Measurements from ENCODE around the gene PAQR6.

The PAQR6 gene

DNA sequence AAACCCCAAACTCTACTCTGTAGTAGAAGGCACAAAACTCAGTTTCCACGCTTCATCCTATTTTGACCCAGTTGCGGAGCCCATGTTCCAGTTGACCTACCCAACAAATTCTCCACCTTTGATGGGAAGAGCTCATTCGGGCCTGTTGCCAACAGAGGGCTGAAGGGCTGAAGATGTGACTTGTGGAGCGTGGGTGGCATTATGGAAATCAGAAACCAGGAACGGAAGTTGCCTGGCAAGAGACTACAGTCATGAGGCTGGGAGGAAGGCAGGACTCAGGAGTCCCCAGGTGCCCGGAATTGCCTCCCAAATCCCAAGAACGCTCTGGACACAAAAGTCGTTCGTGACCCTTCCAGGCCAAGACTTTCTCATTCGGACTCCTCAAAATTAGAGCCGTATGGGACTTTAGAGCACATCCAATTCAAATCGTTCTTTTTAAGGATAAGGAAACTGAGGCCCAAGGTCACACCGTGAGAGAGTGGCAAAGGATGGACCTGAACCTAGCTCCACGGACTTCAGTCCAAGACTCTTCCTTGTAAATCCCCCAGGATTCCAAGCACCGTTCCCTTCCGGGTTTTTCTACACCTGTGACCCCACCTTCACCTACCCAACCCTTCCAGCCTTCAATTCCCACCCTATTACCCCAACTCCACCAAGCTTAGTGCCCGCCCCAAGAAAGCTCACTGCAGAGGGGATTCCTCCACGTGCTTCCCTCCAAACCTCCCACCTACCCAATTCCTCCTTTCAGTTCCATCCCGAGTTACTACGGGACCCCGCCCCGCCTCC is 34.0 kb upstream of the PAQR6 start:
- in situ Hi-C loops (cut with MboI; ENCODE audit: low sequenced_read_pairs), result no loop called here
- DNase-seq (ENCODE audit: low spot score in 2 of 2), result peak; percentile 34 to 36

DNA sequence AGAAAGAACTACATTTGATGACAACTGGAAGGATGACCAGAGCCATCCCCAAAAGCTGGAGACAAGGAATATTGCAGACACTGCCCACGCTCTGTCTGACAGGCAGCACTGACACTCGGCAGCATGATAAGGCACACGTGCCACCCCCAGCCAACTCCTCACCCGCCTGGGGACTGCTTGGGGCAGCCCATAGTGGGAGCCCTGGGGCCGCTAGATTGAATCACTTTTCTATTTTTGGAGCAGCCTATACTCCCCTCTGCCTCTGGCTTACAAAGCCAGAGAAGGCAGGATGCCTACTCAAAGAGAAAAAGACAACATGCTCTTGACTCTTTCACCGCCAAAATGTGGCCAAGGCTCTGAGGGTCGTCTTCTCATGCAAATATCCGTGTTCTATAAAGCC is 33.4 kb upstream of the PAQR6 start:
- H3K27me3 ChIP-seq (ENCODE audit: low read depth), result no peaks in the 10 kb centered on the region
- in situ Hi-C loops (cut with MboI; ENCODE audit: low sequenced_read_pairs), result no loop called here
- peaks cover 48% of the 10 kb centered on the region for H3K36me3 ChIP-seq (replicated peaks)
- peak overlapping the region; percentile 98 for H3K4me3 ChIP-seq
- peaks cover 9% of the 10 kb centered on the region for H3K4me1 ChIP-seq
- DNase-seq (ENCODE audit: low spot score in 2 of 2), result peak in 1 of 2 experiments; percentile 34
- H3K9me3 ChIP-seq, result no peaks in the 10 kb centered on the region

More for the DNA sequence above, 34.0 kb upstream of the PAQR6 start:
- H3K4me1 ChIP-seq, result peaks cover 9% of the 10 kb centered on the region
- no peaks in the 10 kb centered on the region for H3K27me3 ChIP-seq (ENCODE audit: low read depth)
- H3K9me3 ChIP-seq, result no peaks in the 10 kb centered on the region
- H3K4me3 ChIP-seq, result peak overlapping the region; percentile 98
- H3K36me3 ChIP-seq (replicated peaks), result peaks cover 42% of the 10 kb centered on the region

DNA sequence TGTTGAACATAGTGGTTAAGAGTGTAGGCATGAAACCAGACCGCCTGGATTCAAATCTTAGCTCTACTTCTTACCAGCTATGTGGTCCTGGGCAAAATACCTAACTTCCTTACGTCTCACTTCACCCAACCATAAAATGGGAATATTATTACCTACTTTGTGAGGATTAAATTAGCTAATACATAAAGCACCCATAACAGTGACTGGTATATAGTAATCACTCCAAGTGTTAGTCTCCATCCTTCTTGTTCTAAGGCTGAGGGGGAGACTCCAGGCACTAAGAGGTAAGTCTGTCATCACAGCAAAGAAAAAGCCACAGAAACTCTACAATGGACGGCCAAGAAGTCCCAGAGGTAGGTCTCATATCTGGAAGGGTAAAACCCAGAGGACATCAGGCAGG is 32.0 kb upstream of the PAQR6 start:
- H3K9me3 ChIP-seq, result no peaks in the 10 kb centered on the region
- in situ Hi-C loops (cut with MboI; ENCODE audit: low sequenced_read_pairs), result no loop called here
- H3K4me1 ChIP-seq, result peaks cover 9% of the 10 kb centered on the region
- no peak for DNase-seq (ENCODE audit: low spot score in 2 of 2)
- no peak overlapping the region for H3K4me3 ChIP-seq
- no peaks in the 10 kb centered on the region for H3K27me3 ChIP-seq (ENCODE audit: low read depth)
- H3K36me3 ChIP-seq (replicated peaks), result peaks cover 55% of the 10 kb centered on the region

DNA sequence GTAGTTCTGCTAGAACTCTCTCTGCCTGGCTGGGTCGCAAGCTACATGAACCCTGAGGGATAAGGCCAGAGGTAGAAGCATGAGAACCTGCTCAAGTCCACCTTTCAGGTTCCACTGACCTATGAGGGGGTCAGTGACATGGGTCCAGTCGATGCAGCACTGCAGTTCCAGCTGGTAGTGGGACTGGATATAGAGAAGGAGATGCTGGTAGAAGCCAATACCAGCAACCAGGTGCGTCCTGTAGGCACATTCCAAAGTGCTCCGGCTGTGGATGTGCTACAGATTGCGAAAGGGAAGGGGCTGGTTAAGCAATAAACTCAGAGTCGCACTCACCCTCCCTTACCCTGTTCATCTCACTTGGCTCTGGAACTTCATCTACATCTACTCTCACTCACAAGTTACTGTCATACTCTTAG is 29.1 kb upstream of the PAQR6 start:
- Histone ChIP-seq H3K4me1 (peaks cover 2% of the 10 kb centered on the region), H3K36me3 (replicated peaks) (peaks cover 77% of the 10 kb centered on the region), H3K27me3 (ENCODE audit: low read depth) (no peaks in the 10 kb centered on the region), H3K9me3 (no peaks in the 10 kb centered on the region), H3K4me3 (no peak overlapping the region)
- no peak for DNase-seq (ENCODE audit: low spot score in 2 of 2)
- in situ Hi-C loops (cut with MboI; ENCODE audit: low sequenced_read_pairs), result no loop called here

DNA sequence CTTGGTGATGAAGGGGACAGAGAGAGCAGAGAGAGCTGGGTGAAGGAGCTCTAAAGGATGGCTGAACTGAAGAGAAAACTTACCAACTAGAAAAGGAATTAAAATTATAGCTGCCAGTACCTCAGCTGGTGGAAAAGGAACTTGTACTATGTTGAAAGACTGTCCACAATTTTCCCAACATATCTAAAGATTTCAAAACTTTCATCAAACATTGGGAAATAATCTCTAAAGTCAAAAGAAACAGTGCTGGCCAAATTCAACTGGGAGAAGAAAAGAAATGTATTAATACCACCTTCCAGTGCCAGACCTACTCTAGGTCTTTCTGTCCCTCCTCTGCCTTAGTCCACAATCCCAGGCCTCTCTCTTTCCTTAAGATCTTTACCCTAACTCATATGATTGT is 28.7 kb upstream of the PAQR6 start:
- Histone ChIP-seq H3K4me3 (no peak overlapping the region), H3K4me1 (peaks cover 1% of the 10 kb centered on the region; the same call in 1 of the 2 replicates), H3K9me3 (no peaks in the 10 kb centered on the region), H3K27me3 (ENCODE audit: low read depth) (no peaks in the 10 kb centered on the region), H3K36me3 (replicated peaks) (peaks cover 81% of the 10 kb centered on the region)
- no peak for DNase-seq (ENCODE audit: low spot score in 2 of 2)
- in situ Hi-C loops (cut with MboI; ENCODE audit: low sequenced_read_pairs), result no loop called here

DNA sequence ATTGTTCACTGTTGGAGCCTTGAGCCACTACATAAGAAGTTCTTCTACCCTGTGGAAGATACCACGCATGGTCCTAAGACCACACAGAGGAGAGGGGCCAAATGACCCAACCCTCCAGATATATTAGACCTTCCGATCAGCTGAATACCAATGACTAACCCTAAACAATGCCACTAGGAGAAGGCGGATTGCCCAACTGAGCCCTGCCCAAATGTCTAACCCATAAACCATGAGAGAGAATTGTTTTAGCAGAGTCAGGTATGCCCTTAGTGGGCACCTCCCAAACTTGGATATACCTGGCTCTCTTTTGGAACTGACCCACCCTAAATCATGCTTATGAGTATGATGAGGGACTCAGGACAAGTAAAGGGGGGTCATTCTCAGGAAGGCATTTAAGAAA is 22.5 kb upstream of the PAQR6 start:
- in situ Hi-C loops (cut with MboI; ENCODE audit: low sequenced_read_pairs), result no loop called here
- Histone ChIP-seq H3K4me1 (no peaks in the 10 kb centered on the region), H3K27me3 (ENCODE audit: low read depth) (no peaks in the 10 kb centered on the region), H3K36me3 (replicated peaks) (peaks cover 88% of the 10 kb centered on the region), H3K9me3 (no peaks in the 10 kb centered on the region), H3K4me3 (no peak overlapping the region)
- DNase-seq (ENCODE audit: low spot score in 2 of 2), result no peak

DNA sequence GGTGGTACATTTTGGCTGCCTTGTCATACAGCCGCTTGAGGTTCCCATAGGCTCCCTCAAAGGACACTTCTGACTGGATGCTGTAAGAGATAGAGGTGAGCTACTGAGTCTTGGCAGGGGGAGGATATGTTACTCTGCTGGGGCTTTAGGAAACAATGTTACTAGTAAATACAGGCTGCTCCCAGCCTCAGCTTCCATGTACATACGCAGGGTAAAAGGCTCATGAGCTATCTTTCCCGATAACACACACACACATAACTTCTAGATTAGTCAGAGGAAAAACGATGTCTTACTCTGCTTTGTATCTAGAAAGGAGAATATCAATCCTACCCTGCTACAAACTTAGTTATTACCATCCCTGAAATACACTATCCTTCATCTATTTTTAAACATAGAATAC is 20.5 kb upstream of the PAQR6 start:
- DNase-seq (ENCODE audit: low spot score in 2 of 2), result no peak
- Histone ChIP-seq H3K27me3 (ENCODE audit: low read depth) (no peaks in the 10 kb centered on the region), H3K4me3 (no peak overlapping the region), H3K4me1 (no peaks in the 10 kb centered on the region), H3K9me3 (no peaks in the 10 kb centered on the region), H3K36me3 (replicated peaks) (peaks cover 85% of the 10 kb centered on the region)
- in situ Hi-C loops (cut with MboI; ENCODE audit: low sequenced_read_pairs), result no loop called here

DNA sequence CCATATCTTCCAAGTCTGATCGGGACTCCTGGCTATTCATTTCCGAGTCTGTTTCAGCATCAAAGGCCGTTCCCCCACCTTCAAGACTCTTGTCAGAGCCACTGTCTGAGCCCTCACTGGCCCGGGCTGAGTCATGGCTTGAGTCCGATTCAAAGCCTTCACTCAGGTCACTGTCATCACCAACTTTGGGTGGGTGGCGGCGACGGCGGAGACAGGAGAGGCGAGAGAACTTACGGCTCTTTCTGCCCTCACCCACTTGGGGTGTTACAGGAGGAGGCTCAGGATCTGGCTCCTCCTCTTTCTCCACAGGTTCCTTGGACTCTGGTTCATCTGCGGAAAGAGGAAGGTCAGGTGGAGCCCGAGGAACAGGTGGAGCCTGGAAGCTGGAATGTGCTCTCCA is 18.2 kb upstream of the PAQR6 start:
- DNase-seq (ENCODE audit: low spot score in 2 of 2), result no peak
- Histone ChIP-seq H3K36me3 (replicated peaks) (peaks cover 87% of the 10 kb centered on the region), H3K4me1 (no peaks in the 10 kb centered on the region), H3K27me3 (ENCODE audit: low read depth) (no peaks in the 10 kb centered on the region), H3K4me3 (no peak overlapping the region), H3K9me3 (no peaks in the 10 kb centered on the region)
- in situ Hi-C loops (cut with MboI; ENCODE audit: low sequenced_read_pairs), result no loop called here

DNA sequence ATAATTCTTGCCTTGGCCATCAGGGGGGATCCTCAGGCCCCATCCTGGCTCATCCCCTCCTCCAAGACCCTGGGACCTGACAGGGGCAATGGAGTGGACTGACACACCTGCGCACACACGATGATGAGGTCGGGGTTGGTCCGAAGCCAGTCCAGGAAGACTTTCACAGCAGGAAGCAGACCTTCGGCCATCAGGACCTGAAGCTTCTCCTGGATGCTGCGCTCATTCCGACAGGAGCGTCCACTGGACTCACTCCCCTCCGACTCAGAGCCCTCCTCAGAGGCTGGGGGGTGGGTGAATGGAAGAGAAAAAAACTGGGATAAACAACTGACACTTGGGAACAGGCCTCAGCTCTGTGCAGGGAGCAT is 15.4 kb upstream of the PAQR6 start:
- Histone ChIP-seq H3K9me3 (no peaks in the 10 kb centered on the region), H3K36me3 (replicated peaks) (peaks cover 91% of the 10 kb centered on the region), H3K4me3 (no peak overlapping the region), H3K27me3 (ENCODE audit: low read depth) (no peaks in the 10 kb centered on the region), H3K4me1 (no peaks in the 10 kb centered on the region)
- in situ Hi-C loops (cut with MboI; ENCODE audit: low sequenced_read_pairs), result no loop called here
- DNase-seq (ENCODE audit: low spot score in 2 of 2), result no peak

DNA sequence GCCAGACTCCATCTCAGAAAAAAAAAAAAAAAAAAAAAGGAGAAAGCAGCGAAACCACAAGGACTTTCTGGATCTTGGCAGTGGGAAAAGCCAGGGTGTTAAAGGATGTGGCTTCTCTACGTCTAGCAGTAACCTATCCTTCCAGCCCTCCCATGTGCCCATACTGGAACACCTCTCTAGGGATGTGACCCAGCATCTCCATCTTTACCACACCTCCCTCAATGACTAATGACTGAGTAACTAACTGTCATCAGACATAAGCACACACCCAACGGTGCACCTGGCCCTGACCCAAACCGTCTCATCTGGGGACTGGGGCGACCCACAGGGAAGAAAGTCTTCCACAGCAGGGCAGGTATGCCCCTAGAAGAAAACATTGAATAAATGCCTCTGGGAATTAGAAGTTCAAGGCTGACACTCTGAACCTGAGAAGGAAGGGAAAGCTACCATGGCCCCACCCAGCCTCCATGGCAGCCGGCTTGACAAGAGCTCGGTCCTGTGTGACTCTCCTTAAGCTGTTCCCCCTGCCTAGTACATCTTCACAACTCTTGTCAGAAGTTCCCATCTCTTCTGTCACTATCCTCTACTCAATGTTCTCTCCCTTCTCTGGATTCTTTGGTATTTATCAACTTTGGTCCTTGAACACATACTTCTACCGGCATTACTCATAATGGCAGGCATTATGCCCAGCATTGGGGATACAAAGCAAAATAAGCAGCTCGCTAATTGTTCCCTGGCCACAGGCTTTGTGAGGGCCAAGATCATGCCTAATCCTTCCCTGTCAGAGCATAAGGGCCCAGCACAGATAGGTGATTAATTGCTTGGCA is 14.8 kb upstream of the PAQR6 start:
- Histone ChIP-seq H3K36me3 (replicated peaks) (peaks cover 91% of the 10 kb centered on the region), H3K27me3 (ENCODE audit: low read depth) (no peaks in the 10 kb centered on the region), H3K4me1 (no peaks in the 10 kb centered on the region), H3K9me3 (no peaks in the 10 kb centered on the region), H3K4me3 (no peak overlapping the region)
- no peak for DNase-seq (ENCODE audit: low spot score in 2 of 2)
- in situ Hi-C loops (cut with MboI; ENCODE audit: low sequenced_read_pairs), result no loop called here

DNA sequence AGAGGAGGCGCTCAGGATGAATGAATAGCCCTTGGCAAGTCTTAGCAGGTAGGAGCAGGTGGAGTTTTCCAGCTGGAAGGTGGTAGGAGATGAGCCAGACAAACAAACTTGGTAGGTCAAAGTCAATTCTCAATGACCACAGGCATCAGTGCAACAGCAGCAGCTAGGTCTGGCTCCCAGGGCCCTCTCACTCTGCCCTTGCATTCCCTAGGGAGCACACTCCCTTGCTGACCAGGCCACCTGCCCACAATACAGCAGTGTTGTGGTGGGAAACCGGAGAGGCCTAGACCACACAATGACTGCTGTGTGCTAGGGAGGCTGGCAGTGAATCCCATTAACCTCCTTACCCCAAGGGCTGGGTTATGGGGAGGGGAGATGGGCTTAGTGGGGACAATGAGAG is 13.0 kb upstream of the PAQR6 start:
- no peak for DNase-seq (ENCODE audit: low spot score in 2 of 2)

DNA sequence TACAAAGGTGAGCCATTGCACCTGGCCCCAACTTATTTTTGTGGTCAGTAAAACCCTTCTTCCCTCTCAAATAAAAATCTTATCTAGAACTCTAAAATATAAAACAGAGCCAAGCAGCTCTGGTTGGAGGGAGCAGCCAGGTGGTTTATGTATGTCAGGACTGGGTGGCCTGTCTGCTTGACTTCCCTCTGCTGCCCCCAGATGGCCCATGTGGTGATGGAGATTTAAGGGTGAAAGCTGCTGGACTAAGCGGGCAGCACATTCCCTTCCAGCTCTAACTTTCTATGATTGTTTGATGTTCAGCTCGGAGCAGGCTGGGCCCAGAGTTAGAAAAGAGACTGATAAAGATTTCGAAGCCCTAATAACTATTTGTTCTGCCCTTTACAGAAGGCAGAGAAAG is 11.9 kb upstream of the PAQR6 start:
- in situ Hi-C loops (cut with MboI; ENCODE audit: low sequenced_read_pairs), result no loop called here
- Histone ChIP-seq H3K9me3 (no peaks in the 10 kb centered on the region), H3K36me3 (replicated peaks) (peaks cover 86% of the 10 kb centered on the region), H3K27me3 (ENCODE audit: low read depth) (no peaks in the 10 kb centered on the region), H3K4me1 (no peaks in the 10 kb centered on the region), H3K4me3 (no peak overlapping the region)
- DNase-seq (ENCODE audit: low spot score in 2 of 2), result no peak

More for the DNA sequence above, 13.0 kb upstream of the PAQR6 start:
- Histone ChIP-seq H3K36me3 (replicated peaks) (peaks cover 86% of the 10 kb centered on the region), H3K9me3 (no peaks in the 10 kb centered on the region), H3K27me3 (ENCODE audit: low read depth) (no peaks in the 10 kb centered on the region), H3K4me3 (no peak overlapping the region), H3K4me1 (no peaks in the 10 kb centered on the region)
- in situ Hi-C loops (cut with MboI; ENCODE audit: low sequenced_read_pairs), result no loop called here

DNA sequence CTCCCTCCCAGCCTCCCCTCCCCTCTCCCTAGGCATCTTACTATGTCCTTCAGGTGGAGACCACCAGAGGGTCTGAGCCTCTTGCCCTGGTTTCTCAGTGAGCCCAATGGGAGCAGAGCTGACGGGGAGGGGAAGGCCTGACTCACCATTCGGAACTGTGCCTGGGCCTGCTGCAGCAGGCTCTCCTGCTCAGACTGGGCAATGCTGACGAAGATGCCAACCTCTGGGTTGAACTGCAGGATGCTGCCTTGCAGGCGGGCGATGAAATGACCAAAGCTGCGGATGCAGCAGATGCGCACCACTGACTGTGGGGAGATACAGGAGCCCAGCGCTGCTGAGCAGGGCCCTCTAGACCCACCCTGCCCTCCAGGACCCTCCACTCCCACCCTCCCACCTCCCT is 11.0 kb upstream of the PAQR6 start:
- Histone ChIP-seq H3K4me1 (no peaks in the 10 kb centered on the region), H3K4me3 (no peak overlapping the region), H3K27me3 (ENCODE audit: low read depth) (no peaks in the 10 kb centered on the region), H3K36me3 (replicated peaks) (peaks cover 90% of the 10 kb centered on the region), H3K9me3 (no peaks in the 10 kb centered on the region)
- no peak for DNase-seq (ENCODE audit: low spot score in 2 of 2)
- in situ Hi-C loops (cut with MboI; ENCODE audit: low sequenced_read_pairs), result no loop called here

DNA sequence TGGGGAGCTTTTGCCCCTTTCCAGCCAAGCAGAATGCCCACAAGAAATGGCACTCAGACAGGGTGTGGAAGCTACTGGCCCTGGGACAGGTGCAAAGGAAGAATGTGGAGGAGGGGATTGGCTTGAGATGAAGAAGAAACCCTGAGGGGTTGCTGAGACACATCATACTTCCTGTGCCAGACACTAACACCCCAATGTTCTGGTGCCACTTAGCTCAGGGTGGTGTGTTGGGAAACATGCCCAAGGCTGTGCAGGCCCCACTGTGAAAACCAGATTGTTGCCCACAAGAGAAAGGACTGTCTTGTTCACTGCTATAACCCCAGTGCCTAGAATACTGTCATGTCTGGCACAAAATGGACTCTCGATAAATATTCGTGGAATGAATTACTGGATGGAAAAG is 9.9 kb upstream of the PAQR6 start:
- in situ Hi-C loops (cut with MboI; ENCODE audit: low sequenced_read_pairs), result no loop called here
- no peak for DNase-seq (ENCODE audit: low spot score in 2 of 2)

More for the DNA sequence above, 9.9 kb upstream of the PAQR6 start:
- no peak overlapping the region for H3K4me3 ChIP-seq
- H3K4me1 ChIP-seq, result no peaks in the 10 kb centered on the region
- H3K36me3 ChIP-seq (replicated peaks), result peaks cover 90% of the 10 kb centered on the region
- no peaks in the 10 kb centered on the region for H3K27me3 ChIP-seq (ENCODE audit: low read depth)
- H3K9me3 ChIP-seq, result no peaks in the 10 kb centered on the region

Measured in HAP-1 (cell line).